CD4-positive, alpha-beta T cell treated with Interleukin-12 subunit alpha and Interleukin-12 subunit beta, for 1 hour (primary cell): Measurements from ENCODE around the gene OSER1.
A peak's percentile ranks its signal among the peaks of the same experiment; 100 is the strongest.
"Not testable (repeated sequence)": the region's sequence is repeated elsewhere in the genome, so short reads cannot be mapped to it uniquely, and the experiment has no call there.

ENCODE experiments used
- DNase-seq: peaks from one replicate; pipeline ENCODE4 v3.0.0-alpha.2; 2020

OSER1 gene

DNA sequence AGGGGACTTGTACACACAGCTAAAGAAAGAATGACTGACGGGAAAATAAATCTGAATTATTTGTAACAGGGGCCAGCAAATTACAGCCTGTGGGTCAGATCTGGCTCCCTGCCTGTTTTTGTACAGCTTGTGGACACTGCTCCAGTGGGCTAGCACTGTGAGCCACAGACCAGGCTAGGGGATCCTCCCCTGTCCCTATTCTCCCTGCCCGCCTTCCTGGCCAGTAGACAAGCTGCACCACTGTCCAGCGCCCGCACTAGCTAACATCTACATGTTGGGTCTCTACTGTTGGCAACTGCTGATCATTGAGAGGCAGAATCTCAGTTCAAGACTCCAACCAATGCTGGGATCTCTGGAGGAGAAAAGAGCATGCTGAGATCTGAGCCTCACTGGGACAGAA lies 10.7 kb downstream of the OSER1 start:
- no peak for DNase-seq

DNA sequence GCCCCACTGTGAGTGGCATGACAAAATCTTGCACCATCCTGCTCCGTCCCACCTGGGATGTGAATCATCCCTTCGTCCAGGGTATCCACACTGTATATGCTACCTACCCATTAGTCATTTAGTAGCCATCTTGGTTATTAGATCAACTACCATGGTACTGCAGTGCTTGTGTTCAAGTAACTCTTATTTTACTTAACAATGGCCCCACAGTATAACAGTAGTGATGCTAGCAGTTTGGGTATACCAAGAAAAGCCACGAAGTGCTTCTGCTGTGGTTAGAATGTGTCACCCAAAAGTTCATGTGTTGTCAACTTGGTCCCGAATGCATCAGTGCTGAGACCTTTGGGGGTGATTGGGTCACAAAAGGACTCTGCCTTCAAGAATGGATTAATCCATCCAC lies 11.7 kb downstream of the OSER1 start:
- no peak for DNase-seq

DNA sequence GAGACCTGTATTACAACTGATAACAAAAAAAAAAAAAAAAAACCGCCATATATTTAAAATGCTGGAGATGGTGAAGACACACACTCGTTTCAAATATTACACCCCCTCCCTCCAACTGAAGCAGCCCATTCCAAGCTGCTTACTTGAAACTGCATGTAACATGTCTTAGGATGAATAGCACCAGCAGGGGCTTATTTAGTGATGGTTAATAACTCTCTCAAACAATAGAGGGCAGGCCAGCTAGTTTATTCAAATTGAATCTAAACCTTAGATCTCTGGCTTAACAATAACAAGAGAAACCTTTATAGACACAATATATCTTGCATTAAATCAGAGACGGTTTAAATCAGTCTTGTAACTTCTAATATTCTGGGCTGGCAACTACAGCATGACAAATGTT lies 14.3 kb downstream of the OSER1 start:
- DNase-seq = no peak

DNA sequence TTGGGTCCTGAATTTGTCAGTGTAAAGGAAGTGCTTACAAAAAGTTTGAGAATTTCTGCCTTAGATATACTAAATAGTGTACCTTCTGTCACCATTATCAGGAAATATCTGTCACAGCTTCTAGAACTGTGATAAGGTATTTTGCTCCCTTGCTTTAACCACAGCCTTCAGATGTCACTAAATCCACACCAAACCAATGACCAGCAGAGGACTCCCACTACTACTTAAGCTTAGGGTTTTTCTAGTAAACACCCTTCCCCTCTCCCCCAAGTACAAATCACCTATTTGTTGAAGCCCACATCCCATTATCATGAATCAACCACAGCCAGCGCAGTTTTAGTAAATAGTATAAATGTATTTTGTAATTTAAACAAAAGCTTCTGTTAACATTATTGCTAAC lies 15.0 kb downstream of the OSER1 start:
- DNase-seq = no peak

DNA sequence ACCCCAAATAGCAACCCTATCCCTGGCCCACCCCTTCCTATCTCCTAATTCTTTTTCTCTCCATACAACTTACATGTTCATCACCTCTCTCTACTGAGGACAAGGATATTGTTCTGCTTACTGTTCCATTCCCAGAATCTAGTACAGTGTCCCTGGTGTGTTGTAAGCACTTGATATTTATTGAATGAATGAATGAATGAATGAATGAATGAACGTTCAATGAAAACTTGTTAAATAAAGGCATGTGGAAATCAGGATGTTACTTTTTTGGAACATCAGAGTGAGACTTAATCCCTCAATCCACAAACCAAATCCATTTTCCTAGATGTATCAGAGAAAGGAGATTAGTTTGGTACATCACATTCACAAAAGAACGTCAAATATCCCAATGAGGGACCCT lies 16.8 kb downstream of the OSER1 start:
- no peak for DNase-seq

DNA sequence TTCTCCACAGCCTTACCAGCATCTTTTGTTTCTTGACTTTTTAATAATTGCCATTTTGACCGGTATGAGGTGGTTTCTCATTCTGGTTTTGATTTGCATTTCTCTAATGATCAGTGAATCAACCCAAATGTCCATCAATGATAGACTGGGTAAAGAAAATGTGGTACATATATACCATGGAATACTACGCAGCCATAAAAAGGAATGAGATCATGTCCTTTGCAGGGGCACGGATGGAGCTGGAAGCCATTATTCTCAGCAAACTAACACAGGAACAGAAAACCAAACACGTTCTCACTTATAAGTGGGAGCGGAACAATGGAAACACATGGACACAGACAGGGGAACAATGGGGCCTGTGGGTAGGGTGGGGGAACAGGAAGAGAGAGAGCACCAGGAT lies 18.9 kb downstream of the OSER1 start:
- not testable (repeated sequence) for DNase-seq

DNA sequence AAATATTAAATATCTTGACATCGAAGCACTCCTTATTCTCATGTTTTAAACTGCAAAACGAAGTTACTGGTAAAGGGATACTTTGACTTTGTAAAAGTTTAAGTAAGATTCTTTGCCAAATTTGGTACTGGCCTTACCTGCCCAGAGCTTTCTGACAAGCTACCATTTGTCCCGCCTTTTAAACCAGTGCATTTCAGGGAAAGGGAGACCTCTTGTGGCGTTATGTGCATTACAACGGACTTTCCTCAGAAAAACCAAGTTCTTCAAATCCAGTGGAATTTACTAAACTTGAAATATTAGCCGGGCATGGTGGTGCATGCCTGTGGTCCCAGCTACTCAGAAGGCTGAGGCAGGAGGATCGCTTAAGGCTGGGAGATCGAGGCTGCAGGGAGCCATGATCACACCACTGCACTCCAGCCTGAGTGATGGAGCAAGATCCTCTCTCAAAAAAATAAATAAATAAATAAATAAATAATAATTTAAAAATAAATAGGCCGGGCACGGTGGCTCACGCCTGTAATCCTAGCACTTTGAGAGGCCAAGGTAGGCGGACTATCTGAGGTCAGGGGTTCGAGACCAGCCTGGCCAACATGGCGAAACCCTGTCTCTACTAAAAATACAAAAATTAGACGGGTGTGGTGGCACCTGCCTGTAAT lies 20.2 kb downstream of the OSER1 start:
- peak; percentile 57 for DNase-seq

DNA sequence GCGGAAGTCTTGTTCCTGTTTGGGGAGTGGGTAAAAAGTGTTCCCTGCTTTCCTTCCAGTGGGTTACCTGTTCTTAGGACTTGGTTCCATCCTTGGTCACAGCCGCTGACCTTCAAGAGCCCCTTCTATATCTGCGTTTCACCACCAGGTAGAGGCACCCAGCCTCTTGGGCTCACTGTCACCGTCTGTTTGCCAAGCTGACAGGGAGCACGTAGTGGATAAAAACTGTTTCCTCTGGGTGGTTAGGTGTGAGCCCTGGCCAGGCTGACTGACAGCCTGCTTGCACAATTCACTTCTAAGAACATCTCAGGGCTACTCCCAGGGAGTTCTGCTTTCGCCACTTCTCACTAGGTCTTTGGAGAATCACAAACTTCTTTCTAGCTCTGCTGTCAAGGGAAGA lies 21.8 kb downstream of the OSER1 start:
- no peak for DNase-seq

DNA sequence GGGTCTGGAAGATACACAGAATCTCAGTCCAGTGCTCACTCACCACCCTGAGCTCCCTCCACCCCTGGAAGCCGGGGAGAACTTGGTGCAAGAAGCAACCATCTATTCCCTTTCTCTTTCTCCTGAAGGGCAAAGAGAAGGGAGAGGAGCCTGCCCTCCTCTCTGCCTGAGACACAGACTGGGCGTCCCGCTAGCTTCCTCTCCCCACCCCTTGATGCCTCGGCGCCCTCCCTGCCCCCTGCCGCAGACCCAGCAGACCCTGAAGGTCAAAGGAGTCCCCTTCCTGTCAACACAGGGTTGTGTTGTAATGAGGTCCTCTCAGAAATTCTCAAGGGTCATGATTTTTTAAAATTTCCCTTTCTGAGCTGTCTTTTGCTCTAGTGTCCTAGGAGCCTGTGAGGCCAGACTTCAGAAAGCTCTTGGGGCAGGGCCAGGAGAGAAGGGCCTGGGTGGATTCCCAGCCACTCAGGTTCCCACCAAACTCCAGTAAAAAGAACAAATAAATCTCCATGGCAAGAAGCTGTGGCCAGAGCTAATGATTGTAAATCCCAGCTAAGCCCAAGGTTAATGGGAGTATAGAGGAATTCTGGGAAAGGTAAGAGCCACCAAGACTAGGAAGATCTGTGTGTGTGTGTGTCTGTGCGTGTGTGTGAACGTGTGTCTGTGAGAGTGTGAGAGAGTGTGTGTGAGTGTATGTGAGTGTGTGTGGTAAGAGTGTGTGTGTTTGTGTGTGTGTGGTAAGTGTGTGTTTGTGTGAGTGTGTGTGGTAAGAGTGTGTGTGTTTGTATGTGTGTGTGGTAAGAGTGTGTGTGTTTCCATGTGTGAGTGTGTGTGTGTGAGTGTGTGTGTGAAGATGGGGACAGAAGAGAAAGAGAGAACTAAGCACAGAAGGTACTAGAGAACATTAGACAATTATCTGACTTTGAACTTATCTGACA lies 22.5 kb downstream of the OSER1 start:
- no peak for DNase-seq

DNA sequence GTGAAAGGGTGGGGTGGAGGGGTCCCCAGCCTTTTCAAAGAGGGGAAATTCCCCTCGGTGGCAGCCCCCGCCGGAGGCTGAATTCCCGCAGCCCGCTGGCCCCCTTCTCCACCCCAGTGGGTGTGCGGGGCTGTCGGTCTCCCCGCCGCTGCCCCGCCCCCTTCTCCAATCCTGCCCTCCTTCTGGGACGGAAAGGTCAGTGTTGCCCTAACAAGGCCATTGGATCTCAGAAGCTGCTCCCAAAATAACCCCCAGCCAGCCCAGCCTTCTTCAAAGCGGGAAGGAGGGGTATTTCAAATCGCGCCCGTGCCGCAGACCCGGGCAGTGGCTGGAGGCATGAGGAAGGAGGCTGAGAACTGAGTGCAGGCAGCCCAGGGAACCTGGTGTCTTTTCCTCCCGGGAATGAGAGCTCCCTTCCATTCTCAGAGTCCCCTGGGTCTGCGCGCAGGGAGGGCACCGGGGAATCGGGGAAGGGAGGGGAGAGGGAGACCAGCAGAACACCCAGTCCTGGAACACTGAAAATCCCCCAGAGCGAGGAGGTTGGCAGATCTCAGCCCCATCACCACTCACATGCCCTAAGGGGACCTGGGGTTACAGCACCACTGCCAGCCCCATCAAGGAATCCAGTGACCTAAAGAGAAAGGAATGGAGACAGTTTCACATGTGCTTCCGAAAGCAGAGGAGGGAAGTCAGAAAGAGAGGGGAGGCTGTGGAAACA lies 23.4 kb downstream of the OSER1 start, which contains the start of gene JPH2:
TSS of gene JPH2 (minus strand) at position 135 of the 718 bp plus-strand sequence. CDS start 483 bp downstream, outside the sequence.
- no peak for DNase-seq

DNA sequence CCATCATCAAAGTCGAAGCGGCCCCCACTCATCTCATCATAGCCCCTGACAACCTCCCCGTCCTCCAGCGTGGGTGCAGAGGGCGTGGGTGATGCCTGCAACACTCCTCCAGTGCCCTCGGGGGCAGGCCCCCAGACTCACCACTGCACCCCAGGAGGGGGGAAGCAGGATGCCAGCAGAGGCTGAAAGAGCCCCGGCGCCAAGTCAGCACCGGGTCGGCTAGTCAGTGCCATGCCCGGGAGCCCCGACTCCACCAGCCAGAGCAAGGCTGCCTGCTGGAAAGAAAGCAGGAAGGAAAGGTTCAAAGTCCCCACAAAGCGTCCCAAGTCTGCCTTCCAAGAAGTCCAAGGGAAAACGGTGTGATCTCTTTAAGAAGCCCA lies 23.9 kb downstream of the OSER1 start:
- DNase-seq = no peak

DNA sequence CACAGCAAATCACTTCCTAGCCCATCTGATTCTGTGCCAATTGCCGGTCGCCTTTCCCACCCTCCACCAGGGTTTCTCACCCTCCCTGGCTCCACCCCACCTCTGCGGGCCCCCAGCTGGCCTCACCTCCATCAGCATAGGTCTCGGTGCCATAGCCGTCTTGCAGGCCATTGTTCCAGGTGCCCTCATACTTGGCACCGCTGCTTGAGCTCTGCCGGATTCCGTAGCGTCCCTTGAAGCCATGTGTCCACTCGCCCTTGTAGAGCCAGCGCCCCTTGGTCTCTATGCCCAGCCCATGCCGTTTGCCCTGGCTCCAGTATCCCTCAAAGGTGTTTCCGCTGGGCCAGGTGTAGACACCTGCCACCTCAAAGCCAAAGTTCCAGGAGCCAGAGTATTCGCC lies 24.4 kb downstream of the OSER1 start:
- no peak for DNase-seq

DNA sequence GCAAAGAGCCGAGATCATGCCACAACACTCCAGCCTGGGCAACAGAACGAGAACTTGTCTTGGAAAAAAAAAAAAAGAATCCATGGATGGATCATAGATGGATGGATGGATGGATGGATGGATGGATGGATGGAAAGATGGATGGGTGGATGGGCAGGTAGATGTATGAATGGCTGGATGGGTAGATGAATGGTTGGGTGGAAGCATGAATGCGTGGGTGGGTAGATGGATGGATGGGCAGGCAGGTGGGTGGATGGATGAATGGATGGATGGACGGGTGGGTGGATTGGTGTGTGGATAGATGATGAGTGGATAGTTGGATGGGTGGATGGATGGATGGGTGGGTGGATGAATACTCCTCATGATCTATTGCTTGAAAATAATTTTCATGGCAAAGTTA lies 25.0 kb downstream of the OSER1 start:
- DNase-seq = no peak

DNA sequence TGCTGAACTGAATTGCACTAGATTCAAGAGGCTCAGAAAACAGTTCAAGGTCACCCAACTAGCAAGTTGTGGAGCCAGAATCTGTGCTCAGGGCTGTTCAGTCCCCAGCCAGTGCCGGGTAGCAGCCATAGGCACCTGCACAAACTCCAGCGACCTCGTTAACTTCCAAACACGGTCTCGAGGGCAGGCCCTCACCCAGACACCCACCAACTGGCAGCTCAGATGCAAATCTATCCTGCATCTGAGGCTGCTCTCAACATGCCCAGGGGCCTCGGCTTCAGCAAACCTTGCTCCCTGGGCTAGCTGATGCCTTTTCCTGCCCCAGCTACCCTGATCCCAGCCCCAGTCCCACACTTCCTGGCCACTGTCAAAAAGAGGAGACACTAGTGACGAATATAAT lies 27.3 kb downstream of the OSER1 start:
- no peak for DNase-seq

DNA sequence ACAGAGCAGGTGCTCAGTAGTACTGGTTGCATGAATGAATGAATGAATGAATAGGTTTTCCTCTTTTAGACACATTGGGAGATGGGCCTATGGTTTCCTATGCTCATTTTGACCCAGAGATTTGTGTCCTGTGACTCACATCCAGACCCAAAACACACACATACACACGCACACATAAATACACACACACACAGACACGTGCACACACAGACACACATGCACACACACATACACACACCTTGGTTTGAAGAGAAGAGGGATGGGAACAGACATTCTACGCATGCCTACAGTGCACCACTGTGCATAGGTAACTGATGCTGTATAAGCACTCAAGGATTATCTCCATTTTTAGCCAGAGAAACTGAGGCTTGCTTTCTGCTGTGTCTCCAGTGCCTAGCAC lies 27.7 kb downstream of the OSER1 start:
- no peak for DNase-seq

DNA sequence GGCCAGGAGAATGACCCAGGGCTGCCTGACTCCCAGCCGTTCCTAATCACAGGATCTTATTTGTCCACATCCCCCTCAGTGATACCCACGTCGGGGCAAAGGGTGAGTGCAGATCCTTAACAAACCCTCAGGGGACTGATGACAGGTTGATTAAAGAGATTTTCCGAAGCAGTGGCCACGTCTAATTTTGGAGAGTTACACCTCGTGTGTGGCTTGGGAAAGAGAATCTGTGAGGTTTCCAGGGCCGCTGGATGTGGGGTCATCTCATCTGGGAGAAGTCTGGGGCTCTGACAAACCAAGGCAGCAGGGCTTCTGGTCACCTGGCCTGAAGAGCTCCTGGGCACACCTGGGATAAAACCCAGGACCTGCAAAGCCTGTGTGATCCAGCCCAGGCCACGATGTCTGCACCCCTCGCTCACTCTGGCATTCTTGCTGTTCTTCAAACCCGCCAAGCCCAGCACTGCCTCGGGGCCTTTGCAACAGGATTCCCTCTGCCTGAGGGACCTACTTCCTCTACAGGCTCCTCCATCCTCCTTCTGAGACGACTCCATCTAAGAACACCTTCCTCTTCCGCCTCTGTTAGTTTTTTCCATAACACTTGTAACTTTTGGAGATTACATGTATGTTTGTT lies 28.3 kb downstream of the OSER1 start:
- no peak for DNase-seq

DNA sequence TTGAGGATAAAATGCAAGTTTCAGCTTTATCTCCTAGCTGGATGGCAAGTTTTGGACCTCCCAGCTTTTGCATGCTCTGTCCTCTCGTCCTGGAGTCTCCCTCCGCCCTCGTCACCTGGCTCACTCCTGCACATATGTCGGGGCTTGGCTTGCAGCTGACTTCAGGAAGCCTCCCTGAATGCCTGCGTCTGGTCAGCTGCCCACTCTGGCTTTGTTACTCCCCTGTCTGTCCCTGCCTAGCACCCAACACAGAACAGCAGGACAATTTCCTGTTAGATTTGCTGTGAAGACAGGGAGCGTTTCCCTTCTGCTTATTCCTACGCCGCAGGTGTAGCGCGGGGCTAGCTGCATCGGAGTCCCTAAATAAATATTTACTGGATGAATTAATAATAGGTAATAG lies 29.0 kb downstream of the OSER1 start:
- DNase-seq = no peak

DNA sequence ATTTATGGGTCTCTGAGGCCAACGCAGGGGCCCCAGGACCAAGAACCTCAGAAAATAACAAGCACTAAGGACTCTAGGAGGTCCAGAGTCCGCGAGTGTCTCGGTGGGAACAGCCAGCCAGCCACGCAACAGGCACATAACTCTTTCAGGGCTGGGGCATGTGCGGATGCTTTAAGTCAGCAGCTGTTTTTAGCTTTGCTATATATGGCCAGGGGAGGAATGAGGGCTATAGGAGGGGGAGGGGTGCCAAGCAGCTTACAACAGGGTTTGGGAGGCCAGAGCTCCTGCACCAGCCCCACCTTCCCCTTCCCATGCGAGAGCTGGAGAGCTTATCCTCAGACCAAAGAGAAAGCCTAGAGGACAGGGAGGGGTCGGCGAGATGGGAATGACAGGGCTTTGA lies 29.8 kb downstream of the OSER1 start:
- no peak for DNase-seq

DNA sequence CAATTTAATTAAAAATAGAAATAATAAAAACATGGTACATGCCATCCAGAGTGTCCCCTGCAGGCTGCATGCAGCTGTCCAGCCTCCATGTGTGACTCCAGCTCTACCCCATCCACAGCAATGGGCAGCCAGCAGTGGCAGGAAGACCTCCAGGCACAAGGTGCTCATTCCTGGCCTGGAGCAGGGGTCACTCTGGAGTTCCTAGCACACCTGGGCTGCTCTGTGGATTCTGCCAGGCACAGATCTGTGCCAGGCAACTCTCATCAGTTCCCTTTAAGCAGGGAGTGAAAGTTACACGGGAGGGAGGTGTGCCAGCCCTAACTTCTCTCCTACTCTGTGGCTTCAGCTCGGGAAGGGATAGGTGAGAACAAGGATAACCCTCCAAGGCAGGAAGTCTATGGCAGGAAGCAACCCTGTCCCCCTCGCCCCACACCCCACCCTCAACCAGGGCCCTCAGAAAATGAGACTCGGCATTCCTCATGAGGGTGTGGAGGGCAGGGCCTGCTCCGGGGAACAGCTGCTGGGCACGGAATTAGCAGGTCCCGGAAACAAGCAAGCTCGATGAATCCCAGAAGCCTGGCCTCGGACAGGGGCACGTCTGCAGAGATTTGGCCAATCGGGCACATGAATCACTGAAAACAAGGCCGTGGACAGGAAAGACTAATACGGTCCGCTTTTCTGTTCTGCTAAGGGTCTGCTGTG lies 33.6 kb downstream of the OSER1 start:
- no peak for DNase-seq

DNA sequence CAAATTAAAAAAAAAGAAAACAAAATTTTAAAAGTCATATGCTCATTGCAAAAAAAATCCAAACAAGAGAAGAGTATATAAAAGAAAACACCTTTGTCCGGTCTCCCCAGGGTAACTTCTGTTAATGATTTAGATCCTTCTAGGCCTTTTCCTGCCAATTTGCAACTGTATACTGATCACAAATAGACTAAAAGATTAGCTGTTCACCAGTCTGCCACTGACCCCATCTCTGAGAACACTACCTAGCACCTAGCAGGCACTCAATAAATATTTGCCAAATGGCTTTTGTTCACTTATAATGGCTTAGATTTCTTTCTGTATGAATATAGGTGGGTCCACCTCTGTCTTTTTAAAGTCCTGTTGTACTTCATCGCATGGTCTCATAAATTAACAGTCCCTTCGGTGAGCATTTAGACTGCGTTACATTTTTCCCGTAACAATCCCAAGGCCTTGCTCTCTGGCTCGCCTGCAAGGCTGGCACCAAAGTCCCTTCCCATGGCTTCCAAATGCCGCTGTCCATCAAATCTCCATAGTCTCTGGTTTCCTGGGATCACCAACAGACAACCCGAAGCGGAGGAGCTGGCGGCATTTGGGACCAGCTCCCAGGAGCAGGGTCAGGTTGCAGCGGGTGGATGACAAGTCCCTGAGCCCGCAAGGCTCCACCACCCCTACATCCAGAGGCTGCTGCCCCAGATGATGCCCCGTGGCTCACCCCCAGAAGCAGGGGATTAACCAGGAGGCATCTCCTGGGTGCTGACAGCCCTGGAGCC lies 35.4 kb downstream of the OSER1 start:
- DNase-seq = no peak

DNA sequence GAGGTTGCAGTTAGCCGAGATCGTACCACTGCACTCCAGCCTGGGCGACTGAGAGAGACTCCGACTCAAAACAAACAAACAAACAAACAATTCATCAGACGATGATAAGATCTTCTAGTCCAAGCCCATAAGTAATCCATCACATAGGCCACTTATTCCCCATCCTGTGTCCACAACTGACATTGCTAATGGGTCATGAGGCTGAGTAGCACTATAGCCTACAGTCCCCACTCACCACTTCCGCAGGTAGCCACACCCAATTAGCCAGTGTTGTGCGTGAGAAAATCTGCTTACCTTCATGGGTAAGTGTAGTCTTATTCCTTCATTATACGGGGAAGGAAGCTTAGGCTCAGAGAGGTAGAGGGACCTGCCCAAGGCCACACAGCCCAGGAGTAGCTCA lies 36.7 kb downstream of the OSER1 start:
- DNase-seq = no peak

DNA sequence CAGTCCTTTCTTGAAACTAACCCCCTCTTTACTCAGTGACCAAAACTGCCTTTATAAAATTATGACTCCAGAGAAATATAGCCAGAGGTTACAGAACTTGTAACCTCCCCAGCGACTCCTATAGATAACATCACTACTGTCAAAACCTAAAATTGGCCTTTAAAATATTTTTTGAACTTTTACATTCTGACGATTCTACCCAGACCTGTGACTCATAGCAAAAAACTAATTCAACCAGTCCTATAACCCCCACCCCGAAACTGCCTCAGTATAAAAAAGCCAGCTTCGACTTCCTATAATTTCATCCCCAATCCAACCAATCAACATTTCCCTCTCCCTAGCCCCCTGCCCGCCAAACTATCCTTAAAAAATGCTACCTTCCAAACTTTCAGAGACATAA lies 37.5 kb downstream of the OSER1 start:
- DNase-seq = no peak
